ENCODE measurements around the gene KLHL36.
"Not testable (repeated sequence)": the region's sequence is repeated elsewhere in the genome, so short reads cannot be mapped to it uniquely, and the experiment has no call there.

KLHL36 gene

DNA sequence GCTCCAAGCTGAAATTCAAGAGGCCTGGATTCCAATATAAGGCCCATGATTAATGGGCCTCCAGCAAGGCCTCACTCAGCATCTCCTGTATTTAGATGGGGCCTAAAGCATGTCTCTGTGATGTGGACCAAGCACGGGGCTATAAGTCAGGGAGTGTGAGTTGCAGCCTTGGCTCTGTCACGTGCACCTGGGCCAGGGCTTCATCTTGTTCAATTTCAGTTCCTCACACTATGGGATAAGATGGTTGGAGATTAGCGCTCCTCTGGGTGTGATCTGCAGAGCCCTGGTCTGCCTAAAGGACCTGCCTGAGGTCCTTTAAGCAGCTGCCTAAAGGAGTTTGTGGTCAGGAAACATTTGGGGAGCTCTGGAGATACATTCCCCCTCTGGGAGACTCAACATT, 25.2 kb downstream of the KLHL36 start:
- no peak for DNase-seq

DNA sequence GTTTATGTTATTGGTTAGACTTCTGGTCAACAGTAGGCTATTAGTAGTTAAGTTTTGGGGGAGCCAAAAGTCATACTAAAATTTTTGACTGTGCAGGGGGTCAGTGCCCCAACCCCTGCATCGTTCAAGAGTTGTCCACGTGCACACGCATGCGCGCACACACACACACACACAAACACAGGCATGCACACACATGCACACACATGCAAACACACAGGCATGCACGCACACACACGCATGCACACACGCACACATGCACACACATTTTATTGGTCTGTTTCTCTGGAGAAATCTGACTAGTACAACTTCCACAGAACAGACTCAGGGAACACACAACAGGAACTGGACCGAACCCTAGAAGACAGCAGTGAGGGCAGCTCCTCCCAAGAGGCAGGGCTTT, 27.1 kb downstream of the KLHL36 start:
- no peak for DNase-seq

DNA sequence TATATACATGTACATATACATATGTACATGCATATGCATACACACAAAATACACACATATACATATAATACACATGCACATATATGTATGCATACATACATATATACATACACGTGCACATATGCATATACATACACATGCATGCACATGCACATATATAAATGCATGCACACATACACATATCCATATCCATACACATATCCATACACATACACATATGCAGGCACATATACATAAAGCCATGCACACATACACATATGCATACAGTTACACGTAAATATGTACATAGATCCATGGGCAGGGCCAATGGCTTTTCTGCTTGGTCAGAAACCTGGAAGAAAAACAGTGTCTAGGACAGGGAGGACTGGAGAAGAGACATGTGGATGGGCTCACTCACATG, 27.6 kb downstream of the KLHL36 start:
- no peak for DNase-seq

DNA sequence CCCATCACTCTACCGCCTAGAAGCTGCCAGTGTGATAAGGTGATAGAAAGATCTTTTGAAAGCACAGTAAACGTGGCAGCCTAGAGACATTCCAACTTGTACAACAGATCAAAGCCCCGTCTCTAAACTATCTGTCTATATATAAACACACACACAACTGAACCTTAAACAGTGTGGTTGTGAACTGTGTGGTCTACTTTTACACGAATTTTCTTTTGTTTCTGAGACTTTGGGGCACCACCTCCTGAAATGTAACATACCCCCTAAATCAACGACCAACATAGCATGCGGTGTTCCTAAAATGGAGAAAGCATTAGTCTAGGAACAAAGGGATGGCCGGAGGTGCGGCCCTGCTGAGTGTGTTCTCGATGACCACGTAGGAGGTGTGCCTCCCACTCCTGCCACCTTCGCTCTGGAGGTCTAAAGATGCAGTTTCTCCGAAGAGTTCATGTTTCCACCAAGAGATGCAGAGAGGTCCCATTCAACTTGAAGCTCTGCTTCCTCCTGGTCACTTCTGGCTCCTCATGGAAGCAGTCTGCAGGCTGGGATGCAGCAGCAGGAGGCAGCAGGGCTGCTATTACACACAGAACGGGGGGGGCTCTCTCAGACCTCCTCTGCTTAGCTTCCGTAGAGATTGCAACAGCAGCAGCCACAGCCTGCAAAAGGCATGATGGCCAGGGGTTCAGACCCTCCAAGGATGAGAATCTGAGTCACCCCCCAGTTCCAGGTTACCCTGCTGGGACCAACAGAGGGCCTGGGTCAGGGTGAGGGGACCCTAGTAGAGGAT, 28.9 kb downstream of the KLHL36 start:
- DNase-seq = no peak

DNA sequence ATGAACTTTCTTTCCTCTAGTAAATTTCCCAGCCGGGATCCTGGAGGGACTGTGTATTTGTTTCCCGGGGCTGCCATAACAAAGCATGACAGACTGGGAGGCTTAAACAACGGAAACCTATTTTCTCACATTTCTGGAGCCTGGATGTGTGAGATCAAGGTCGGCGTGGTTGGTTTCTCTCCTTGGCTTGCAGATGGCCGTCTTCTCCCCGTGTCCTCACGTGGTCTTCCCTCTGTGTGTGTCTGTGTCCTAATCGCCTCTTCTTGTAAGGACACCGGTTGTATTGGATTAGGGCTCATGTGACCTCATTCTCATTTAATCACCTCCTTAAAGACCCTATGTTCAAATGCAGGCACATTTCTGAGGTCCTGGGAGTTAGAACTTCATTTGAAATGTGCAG, 29.5 kb downstream of the KLHL36 start:
- DNase-seq = no peak

DNA sequence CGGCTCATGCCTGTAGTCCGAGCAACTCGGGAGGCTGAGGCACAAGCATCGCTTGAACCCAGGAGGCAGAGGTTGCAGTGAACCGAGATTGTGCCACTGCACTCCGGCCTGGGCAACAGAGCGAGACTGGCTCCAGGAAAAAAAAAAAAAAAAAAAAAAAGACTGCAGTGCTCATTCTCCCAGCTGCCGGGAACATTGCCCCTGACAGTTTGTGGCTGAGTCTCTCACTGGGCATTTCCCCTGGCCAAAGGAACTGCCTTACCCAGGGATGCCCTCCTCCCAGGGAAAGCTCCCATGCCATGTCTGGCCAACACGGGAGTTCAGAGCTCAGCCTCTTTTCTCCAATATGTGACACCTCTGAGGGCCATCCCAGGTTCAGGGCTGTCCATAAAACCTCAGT, 30.2 kb downstream of the KLHL36 start:
- DNase-seq = no peak

DNA sequence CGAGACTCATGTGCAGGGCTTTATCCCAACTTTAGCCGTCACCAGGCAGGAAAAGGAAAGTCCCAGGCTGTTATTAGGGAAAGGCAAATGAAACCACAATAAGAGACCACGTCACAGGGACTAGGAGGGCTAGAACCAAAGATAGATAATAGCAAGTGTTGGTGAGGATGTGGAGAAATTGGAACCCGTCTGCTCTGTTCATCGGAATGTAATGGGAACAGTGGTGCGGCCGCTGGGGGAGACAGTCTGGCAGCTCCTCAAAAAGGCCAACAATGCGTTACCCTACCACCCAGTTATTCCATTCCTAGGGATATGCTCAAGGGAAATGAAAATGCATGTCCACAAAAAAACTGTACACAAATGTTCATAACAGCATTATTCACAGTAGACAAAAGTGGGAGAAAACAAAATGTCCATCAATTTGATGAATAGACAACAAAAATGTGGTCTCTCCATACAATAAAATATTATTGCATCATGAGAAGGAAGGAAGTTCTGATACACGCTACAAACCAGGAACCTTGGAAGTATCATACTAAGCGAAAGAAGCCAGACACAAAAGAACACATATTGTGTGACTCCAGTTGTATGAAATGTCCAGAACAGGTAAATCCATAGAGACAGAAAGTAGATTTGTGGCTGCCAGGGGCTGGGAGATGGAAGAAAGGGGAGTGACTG, 32.0 kb downstream of the KLHL36 start:
- no peak for DNase-seq

DNA sequence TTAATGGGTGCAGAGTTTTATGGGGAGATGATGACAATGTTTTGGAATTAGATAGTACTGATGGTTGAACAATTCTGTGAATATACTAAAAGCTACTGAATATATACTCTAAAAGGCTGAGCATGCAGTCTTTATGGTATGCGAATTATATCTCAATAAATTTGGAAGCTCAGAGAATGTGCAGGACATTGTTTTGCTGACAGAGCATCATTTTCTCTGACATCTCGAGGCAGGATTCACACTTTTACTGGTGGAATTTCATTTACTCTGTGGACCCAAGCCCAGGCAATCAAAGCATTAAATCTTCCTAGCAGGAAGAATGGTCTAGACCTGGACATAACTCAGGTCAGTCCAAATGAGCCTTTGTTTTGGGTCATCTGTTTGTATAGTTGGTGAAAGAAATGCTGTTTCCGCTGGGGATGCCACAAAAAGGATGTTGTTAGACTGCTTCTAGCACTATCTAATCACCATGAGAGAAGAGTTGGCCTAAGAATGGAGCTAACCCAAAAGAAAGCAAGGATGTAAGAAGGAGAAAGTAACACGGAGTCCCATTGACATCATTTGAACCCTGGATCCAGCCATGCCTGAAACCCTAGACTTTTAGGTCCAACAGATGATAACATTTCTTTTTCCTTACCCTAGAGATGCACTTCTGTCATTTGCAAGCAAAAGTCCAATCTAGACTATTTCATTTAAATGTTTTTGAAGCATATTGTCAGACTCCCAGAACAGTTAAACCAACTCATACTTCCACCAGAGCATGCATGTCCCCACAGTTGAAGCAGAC, 32.7 kb downstream of the KLHL36 start:
- DNase-seq = no peak

DNA sequence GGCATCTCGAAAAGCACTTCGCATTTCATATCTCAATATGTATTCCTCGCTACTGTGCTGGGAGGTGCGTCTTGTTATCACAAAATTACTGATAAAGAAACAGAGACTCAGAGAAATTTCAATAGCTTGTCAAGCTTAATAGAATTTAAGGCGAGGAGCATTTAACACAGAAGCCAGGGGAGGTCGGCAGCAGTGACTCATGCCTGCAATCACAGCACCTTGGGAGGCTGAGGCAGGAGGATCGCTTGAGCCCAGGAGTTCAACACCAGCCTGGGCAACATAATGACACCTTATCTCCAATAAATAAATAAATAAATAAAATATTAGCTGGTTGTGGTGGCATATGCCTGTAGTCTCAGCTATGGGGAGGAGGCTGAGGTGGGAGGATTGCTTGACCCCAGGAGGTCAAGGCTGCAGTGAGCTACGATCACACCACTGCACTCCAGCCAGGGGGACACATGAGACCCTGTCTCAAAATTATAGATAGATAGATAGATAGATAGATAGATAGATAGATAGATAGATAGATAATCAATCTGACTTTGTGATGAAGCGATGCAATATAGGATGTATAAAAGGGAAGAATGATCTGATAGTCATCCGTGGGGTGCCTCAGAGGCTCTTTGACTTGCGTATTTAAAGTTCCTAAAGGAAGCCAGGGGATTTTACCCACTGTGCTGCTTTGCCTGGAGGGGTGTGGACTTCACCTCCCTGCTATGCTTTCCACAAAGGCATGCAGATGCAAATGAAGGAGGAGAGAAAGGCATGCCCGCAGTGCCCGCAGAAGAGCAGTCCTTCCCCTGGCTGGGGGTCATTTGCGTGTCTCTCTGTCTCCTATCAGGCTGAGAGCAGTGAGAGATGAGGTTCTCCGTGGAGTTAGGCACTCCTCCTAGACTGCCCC, 35.6 kb downstream of the KLHL36 start:
- no peak for DNase-seq

DNA sequence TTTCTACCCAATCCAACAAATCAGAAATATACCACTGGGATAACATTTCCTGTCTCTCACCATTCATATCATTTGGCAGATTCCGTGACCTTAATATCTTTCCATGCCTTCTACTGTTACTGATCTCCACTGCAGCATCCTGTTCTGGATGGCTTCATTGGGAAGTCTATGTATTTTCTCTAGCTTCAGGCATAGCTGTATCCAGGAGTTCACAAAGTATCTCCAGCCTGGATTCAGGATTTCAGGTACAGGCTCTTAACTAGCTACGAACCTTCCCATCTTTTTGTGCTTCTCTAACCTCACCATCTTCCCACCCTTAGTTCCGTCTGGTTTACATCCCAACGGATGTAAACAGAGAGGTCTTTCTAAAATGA, 36.3 kb downstream of the KLHL36 start:
- DNase-seq = no peak

DNA sequence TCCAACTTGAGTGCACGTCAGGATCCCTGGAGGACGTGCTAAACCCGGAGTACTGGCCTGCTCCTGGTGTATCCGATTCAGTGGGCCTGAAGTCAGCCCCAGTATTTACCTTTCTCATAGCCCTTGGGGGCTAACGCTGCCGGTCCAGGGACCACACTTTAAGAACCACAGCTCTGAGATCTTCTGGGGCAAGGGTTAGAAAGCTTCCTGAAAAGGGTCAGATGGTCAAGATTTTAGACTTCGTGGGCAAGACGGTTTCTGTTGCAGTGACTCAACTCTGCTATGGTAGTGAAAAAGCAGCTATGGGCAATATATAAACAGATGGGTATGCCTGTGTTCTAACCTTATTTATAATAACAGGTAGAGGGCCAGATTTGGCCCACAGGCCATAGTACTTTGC, 36.9 kb downstream of the KLHL36 start:
- no peak for DNase-seq

DNA sequence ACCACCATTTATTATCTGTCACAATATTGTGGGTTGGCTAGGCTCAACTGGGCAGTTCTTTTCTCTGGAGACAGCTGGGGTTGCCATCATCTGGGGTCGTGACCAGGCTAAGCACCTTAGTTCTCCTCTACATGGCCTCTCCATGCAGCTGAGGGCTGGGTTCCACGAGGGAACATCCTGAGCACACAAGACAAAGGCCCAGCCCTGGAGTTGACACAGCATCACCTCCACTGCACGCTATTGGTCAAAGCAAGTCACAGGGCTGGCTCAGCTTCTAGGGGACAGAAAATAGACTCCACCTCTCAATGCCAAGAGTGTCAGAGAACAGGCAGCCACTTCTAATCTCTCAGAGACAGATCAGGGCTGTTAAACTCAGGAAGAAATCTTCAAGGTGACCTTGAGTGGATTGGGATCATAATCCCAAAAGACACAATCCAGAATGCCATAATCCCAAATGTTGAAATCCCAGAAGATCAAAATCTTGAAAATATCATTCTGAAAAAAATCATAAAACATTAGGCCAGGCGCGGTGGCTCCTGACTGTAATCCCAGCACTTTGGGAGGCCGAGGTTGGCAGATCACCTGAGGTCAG, 38.5 kb downstream of the KLHL36 start:
- DNase-seq = no peak

DNA sequence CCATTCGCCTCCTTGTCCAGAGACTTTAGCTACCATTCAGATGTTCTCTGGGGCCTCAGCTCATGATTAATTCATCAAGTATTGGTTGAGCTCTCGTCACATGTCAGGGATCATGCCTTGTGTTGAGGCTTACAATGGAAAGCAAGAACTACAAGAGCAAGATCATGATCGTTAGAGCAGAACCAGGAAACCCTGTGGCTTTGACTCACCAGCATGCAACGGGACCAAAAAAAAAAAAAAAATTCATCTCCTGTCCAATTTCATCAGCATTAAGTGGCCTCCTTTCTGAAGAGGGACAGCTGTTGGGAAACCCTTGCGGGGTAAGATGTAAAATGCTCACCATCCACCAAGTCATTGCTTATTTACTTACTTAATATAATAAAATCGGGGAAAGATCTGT, 39.4 kb downstream of the KLHL36 start:
- DNase-seq = no peak

DNA sequence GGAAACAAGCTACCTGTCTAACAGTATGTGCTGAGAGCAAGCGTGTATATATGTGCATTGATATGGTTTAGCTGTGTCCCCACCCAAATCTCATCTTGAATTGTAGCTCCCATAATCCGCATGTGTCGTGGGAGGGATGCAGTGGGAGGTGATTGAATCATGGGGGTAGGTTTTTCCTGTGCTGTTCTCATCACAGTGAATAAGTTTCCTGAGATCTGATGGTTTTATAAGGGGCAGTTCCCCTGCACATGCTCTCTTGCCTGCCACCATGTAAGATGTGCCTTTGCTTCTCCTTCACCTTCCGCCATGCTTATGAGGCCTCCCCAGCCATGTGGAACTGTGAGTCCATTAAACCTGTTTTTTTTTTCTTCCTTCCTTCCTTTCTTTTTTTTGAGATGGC, 39.9 kb downstream of the KLHL36 start:
- DNase-seq = not testable (repeated sequence)

DNA sequence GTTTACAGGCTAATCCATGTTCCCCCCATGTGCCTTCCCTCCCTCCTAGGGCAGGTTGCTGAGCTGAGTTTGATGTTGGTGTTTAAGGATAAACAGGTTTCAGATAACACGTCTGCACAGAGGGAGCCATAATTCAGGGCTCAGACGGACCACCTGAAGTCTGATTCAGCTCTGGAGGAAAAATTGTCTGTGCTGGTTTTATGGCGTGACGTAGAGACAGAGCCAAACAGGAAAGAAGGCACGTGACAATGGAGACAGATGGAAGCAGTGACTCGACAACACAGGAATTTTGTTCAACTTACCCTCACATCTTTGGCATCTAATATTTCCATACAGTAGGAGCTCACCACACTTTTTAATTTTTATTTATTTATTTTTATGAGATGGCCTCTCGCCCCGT, 40.8 kb downstream of the KLHL36 start:
- DNase-seq = no peak

DNA sequence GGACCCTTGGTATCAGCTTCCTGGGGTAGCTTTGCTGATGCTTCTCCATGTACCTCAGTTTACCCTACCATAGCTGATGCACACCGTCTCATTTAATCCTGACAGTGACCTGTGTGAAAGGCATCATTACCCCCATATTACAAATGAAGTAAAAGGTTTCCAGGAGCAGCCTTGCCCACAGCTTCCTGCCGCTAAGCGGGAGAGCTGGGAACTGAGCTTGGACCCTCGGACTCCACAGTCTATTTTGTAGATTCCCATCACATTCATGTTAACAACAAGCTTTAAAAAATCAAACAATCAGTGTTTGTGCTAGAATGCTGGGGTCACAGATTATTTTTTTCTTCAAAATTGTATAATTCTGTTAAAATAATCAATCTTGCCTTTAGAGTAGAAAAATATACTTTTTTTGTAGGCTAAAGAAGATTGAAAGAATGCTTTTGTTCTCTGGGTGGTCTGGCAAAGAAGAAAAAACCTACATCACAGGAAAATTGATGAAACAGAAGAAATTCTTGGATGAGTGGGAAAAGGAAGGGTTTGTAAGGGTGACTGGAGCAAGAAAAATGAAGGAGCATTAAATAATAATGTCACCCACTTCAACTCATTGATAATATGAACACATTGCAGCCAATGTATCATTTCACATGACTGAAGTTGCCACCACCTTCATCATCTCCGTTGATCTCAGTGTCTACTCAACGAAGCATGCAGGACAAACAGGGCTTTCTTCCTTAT, 41.9 kb downstream of the KLHL36 start:
- DNase-seq = no peak

DNA sequence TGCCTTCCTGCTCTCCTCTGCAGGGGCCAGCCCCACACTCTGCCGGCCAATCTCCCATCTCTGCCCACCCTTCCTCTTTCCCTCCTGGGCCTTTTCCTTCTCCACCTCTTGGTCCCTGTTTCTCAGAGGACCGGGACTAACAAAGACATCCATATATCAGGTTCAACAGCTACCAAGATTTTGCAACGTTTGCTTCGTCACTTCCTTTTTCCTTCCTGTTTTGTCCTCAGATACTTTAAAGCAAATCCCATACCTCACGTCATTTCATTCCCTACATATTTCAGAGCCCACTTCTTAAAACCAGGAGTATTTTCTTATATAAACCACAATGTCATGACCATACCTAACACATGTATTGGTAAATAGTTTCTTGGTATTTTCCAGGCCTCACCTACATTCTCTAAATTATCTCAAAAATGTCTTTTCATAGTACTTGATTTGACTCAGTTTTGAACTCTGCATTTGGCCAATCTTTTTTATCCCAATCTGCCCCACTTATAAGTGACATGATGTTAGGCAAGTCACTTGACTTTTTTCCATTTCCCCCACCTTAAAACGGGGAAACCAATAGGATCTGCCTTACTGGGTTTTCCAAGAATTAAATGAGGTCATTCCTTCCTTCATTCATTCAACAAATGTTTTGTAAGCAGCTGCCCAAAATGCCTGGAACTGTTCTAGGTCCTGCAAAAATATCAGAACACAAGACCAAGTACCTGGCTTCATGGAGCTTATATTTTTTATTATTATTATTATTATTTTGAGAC, 44.3 kb downstream of the KLHL36 start:
- DNase-seq = no peak

DNA sequence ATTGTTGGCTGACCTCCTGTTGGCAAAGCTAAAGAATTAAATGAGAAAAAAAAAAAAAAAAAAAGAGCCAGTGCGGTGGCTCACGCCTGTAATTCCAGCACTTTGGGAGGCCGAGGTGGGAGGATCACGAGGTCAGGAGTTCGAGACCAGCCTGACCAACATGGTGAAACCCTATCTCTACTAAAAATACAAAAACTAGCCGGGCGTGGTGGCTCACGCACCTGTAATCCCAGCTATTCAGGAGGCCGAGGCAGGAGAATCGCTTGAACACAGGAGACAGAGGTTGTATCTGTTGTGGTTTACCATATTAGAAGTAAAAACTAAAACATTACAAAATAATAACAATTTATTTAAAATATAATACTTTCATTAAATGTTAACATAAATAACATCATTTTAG, 45.6 kb downstream of the KLHL36 start:
- not testable (repeated sequence) for DNase-seq

DNA sequence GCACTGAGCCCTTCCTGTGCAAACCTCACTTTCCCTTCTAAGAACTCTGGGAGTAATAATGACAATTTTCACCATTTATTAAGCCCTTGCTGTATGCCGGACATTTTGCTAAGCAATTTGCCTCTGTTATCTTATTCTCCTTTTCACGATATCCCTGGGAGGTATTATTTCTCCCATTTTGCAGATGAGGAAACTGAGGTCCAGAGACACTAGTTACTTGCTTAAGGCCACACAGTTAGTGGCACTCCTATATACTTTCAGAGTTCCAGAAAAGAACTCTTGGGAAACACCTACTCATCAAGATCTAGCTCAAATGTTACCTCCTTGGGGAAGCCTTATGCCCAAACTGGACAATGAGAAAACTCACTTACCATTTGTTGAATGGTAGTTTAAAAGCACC, 46.7 kb downstream of the KLHL36 start:
- DNase-seq = no peak

DNA sequence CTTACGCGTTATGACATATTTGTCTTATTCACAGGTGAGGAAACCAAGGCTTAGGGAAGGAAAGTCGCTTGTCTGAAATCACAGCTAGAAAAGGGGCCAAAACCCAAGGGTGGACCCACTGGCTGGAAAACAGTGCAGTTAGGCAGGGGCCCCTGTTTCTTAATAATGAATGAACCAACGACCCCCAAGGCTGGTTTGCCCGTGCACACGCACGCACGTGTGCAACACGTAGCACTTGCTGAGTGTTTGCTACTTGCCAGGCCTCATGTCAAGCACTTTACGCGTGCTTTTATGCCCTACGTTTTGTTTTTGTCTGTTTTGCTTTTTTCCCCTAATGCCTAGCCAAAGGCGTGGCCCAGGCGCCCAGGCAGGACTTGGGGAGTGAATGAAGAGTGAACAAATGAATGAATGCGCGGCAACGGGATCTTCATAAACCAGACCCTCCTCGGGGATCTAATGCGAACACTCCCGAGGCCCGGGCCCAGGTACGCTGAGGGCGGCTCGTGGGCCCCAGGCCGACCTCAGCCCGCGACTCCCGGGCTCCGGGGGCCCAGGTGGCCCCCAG, 50.9 kb downstream of the KLHL36 start:
- DNase-seq = no peak
